Choroid plexus epithelial cell (primary cell): ENCODE results near the gene ANO1.
A peak's percentile ranks its signal among the peaks of the same experiment; 100 is the strongest.

Experiments
- DNase-seq: peaks from one replicate; pipeline ENCODE4 v3.0.0-alpha.2; 2010; ENCODE audit warnings: low read depth
- H3K4me3 ChIP-seq: 2 replicates; pipeline ENCODE4 v1.5.1; 2011; ENCODE audit warnings: low read depth, mild to moderate bottlenecking, control low read depth, low read length, moderate library complexity
- TF ChIP-seq, protein P1 (sequence below): conservative IDR thresholded peaks from 2 replicates; pipeline ENCODE4 v1.5.1; 2011; ENCODE audit warnings: low read depth, mild to moderate bottlenecking, control low read depth, inconsistent platforms, low read length, moderate library complexity

Gene ANO1

DNA sequence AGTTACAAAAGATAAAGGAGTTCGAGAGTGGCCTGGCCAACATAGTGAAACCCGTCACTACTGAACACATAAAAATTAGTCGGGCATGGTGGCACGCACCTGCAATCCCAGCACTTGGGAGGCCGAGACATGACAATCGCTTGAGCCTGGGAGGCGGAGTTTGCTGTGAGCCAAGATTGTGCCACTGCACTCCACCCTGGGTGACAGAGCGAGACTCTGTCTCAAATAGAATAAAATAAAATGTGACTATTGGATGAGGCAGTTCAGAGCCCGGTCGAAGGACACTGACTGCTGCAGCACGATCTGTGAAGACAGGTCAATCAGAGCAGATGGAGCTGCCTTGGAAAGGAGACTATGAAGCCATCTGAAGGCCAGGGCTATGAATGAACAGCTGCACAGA is 37.7 kb upstream of the ANO1 start:
- DNase-seq: no peak
- TF ChIP-seq, protein P1, sequence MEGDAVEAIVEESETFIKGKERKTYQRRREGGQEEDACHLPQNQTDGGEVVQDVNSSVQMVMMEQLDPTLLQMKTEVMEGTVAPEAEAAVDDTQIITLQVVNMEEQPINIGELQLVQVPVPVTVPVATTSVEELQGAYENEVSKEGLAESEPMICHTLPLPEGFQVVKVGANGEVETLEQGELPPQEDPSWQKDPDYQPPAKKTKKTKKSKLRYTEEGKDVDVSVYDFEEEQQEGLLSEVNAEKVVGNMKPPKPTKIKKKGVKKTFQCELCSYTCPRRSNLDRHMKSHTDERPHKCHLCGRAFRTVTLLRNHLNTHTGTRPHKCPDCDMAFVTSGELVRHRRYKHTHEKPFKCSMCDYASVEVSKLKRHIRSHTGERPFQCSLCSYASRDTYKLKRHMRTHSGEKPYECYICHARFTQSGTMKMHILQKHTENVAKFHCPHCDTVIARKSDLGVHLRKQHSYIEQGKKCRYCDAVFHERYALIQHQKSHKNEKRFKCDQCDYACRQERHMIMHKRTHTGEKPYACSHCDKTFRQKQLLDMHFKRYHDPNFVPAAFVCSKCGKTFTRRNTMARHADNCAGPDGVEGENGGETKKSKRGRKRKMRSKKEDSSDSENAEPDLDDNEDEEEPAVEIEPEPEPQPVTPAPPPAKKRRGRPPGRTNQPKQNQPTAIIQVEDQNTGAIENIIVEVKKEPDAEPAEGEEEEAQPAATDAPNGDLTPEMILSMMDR: no peak
- no peak overlapping the region for H3K4me3 ChIP-seq

DNA sequence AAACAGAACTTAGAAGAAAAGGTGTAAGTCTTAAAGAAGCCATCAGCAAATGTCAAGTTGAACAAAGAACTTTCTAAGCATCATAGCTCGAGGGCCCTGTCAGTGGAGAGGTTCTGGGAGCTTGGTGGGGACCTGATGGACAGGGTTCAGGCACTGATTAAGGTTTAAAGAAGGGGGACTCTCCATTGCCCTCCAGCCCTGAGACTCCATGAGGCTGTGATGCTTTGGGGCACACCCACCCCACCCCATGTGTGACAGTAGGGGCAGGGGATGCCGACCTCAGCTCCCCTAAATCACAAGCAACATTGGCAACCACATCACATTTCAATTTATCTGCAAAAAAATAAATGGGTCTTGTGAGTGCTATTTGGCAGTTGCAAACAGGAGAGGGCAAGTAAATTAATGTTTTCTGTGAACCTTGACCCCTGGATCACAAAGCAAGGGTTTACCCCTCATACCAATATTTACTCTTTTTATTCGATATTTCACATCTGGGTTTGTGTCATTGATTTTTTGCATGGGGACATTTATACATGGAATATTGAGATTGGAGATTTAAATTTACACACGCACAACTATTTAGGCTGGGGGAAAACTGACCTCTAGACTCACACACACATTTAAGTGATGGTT is 37.1 kb upstream of the ANO1 start:
- TF ChIP-seq, protein P1: no peak
- no peak for DNase-seq

DNA sequence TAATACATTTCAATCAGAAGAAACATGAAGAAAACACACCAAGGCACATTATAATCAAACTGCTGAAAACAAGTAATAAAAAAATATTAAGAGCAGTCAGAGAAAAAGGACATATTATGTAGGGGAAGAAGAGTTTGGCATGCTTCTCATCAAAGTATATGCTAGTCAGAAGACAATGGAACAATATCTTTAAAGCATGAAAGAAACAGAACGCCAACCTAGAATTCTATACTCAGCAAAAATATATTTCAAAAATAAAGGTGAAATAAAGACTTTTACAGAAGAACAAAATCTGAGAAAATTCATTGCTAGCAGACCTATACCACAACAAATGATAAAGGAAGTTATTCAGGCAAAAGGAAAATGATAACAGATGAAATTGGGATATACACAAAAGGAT is 34.6 kb upstream of the ANO1 start:
- no peak overlapping the region for H3K4me3 ChIP-seq
- DNase-seq: no peak
- TF ChIP-seq, protein P1: no peak

More for the DNA sequence above, 37.1 kb upstream of the ANO1 start:
- H3K4me3 ChIP-seq: no peak overlapping the region

DNA sequence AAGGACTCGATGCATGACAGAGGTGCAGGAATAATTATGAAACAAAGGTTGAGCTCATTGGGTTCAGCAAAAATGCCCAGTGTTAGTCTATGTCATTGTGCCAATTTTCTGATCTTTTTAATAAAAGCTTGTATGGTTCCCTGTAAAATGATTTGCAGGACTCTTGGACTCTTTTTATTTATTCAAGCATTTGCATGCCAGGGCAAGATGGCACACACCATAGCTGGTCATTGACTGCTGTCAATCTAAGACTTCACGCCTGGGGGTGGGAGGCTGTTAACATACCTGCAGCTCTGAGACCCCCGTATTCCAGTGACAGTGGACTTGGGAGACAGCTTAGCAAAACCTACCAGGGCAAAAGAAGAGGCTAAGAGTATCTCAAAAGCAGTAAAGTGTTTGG is 32.0 kb upstream of the ANO1 start:
- DNase-seq: no peak
- TF ChIP-seq, protein P1: no peak
- no peak overlapping the region for H3K4me3 ChIP-seq

DNA sequence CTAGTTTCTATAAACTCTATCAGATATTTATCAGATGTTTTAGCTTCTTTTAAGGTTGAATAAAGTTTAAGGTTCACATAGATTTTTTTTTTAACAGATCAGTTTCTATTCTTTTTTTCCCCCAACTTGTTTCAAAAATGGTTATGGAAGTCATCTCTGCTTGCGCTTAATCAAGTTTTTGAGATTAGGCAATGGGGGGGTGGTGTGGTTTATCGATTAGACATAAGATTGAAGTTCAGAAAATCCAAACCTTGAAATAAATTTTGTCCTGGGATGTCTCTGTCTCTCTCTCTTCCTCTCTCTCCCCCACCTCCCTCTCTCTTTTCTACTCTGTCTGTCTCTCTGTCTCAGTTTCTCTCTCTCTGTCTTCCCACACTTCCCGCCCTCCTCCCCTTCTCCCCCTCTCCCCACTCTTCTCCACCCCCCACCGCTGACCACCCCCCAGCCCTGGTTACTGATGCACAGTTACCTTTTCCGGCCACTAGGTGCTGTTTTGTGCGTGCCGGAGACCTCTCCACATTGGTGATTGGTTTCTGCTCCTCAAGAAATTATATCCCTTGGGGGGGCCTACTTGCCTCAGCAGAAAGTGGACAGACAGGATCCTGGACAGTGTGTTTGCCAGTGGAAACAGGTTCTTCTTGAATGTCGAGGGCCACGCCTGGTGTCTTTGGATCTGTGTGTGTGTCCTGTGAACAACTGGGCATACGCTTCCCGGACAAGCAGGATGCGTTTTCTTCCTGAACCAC is 29.7 kb upstream of the ANO1 start:
- TF ChIP-seq, protein P1: peak; percentile 51
- peak; percentile 17 for DNase-seq
- H3K4me3 ChIP-seq: no peak overlapping the region

DNA sequence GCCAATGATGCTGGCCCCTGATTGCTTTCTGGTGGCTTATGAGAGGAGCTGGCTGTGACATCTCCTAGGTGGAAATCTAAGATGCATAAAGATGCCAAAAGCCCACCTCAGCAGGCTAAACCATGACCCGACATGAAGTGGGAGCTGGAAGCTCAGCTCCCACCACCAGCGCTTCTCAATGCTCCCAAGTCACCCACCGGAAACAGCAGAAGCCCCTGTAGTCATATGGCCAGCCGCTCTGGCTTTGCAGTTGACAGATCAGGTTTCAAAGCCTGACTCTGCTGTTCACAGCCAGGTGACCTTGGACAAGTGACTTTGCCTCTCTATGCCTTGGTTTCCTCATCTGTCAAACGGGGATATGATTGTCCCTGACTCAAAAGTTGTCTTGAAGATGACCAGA is 29.1 kb upstream of the ANO1 start:
- DNase-seq: no peak
- H3K4me3 ChIP-seq: no peak overlapping the region
- TF ChIP-seq, protein P1: no peak

DNA sequence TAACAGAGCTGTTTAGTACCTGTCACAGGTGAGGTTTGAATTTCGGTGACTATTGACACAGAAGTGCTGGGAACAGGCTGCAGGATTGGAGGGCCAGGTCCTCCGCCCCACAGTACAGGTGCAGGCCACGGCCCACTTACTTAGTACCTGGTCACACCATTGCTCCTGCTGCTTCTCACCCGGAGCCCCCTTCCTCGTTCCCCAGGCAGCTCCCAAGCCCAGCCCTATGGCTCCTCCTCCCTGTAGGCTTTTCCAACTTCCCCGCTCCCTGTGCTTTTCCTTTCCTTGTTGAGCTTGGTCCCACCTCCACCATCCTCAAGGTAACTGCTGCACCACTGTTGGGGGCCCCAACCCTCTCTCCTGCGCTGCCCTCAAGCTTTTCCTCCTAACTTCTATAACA is 27.9 kb upstream of the ANO1 start:
- DNase-seq: no peak
- H3K4me3 ChIP-seq: no peak overlapping the region
- TF ChIP-seq, protein P1: no peak
